Left lung (tissue), 10 donors: ENCODE data around the gene OTULINL. TPM values are rescaled to one million over a fixed set of nuclear protein-coding genes. Genes with fewer than 3 reads are reported as not detected.

ENCODE experiments used
- ATAC-seq: fragments of 200-7000 bp; cut with Tn5 transposase; one replicate; pipeline ENCODE4 v1.9.1; 2020; ENCODE audit warnings: moderate library complexity
- DNase-seq, 4 donors: peaks; one replicate each; pipeline ENCODE4 v3.0.0-alpha.2; 2013 to 2020
- H3K27ac ChIP-seq, 2 donors: fragments of 200-600 bp; sonication (generic) in 1 of 2; one replicate each; pipeline versions ENCODE4 v1.5.0 to v1.8.0; 2020 to 2021
- H3K27me3 ChIP-seq, 2 donors: fragments of 200-600 bp; sonication (generic) in 1 of 2; one replicate each; pipeline versions ENCODE4 v1.5.0 to v1.8.0; 2020 to 2021
- H3K36me3 ChIP-seq, 2 donors: fragments of 200-600 bp; sonication (generic) in 1 of 2; one replicate each; pipeline versions ENCODE4 v1.5.0 to v1.8.0; 2020 to 2021
- H3K4me1 ChIP-seq, 2 donors: fragments of 200-600 bp; one replicate each; pipeline ENCODE4 v1.8.0; 2021
- H3K4me3 ChIP-seq, 2 donors: fragments of 200-600 bp; sonication (generic) in 1 of 2; one replicate each; pipeline versions ENCODE4 v1.5.0 to v1.8.0; 2020 to 2021; ENCODE audit warnings: mild to moderate bottlenecking in 1 of 2
- H3K9me3 ChIP-seq, 2 donors: fragments of 200-600 bp; sonication (generic) in 1 of 2; one replicate each; pipeline versions ENCODE4 v1.5.0 to v1.8.0; 2020 to 2021
- CTCF ChIP-seq, 2 donors: fragments of 200-600 bp; sonication (generic) in 1 of 2; IDR thresholded peaks; one replicate each; pipeline versions ENCODE4 v1.5.0 to v1.8.0; 2021; ENCODE audit warnings: antibody characterized with exemption in 2 of 2
- intact Hi-C, 2 donors: fragments of 100-400 bp; cut with DNase I; formaldehyde crosslinking; loops; one replicate each; pipeline versions ENCODE4 v1.11.2 to v1.14.2; 2022
- polyA plus RNA-seq, 6 donors: library from polyadenylated mRNA; unstranded; fragments of 120-200 nt; gene quantifications; one replicate each; pipeline ENCODE4 v1.2.1, GENCODE V29; 2013; ENCODE audit not compliant: insufficient read length in 6 of 6
- total RNA-seq, 2 donors: library from RNA; stranded (reverse); fragmentation: NEBNext Ultra II Directional; extraction: Animal tissue kit (Norgen Biotek cat#: 25700); gene quantifications; one replicate each; pipeline ENCODE4 v1.2.1, GENCODE V29; 2021
- donor health status: DM: no; HTN: yes; CAD: no.
- donor health status: DM: no; HTN: no; CAD: no.

The OTULINL gene
- total and polyA plus RNA-seq, 8 donors, result 8.4 to 54.7 (median 9.5) TPM

DNA sequence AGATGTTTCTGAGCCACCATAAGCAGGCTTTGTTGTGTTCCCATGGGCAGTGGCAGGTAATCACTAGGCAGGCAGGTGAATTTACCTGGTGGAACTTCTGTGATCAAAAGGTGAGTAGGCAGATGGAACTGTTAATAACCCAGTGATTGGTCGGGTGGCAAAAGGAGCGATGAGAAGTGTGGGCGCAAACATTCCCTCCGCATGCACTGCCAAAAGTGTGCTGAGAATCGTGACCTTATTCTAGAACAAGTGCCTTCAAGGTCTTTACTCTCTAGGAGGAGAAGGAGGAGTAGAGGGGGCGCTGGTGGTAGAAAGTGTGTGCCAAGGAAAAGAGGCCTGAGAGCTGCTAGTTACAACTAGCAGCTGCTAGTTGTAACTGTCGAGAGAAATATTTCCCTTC, 3.3 kb downstream of the OTULINL start:
- no peaks in the 10 kb centered on the region for H3K9me3 ChIP-seq
- DNase-seq (no peak), ATAC-seq (no peak)
- H3K36me3 ChIP-seq, result no peaks in the 10 kb centered on the region
- H3K4me1 ChIP-seq, result peaks cover 14 to 91% of the 10 kb centered on the region in 2 donors
- intact Hi-C loops, result no loop called here
- H3K27me3 ChIP-seq, result peaks cover 0 to 16% of the 10 kb centered on the region in 2 donors
- peak overlapping the region in 1 of 2 donors; percentile 60 for H3K27ac ChIP-seq
- TF ChIP-seq CTCF (IDR thresholded peaks at IDR 0.05), result no peak
- no peak overlapping the region for H3K4me3 ChIP-seq

DNA sequence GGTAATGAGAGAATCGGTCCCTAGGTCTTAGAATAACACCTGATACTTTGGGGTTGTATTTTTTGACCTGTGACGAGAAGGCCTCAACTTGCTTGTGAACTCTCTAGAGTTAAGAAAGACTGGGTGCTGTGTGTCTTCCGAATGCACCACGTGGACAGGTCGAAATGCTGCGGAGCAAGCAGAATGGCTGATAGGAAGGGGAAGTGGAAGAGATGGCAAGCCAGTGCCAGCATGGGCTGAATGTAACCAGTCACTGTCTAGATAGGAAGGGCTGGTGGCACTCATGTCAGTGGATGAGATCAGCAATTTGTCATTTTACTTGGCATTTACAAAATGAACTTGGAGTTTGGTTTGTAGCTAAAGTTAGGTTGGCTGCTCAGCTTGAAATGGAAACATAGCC, 5.6 kb downstream of the OTULINL start:
- TF ChIP-seq CTCF (IDR thresholded peaks at IDR 0.05), result no peak
- Histone ChIP-seq H3K9me3 (no peaks in the 10 kb centered on the region), H3K27ac (peak overlapping the region; percentile 2 to 79), H3K4me3 (no peak overlapping the region), H3K27me3 (peaks cover 0 to 1% of the 10 kb centered on the region in 2 donors), H3K4me1 (peaks cover 14 to 94% of the 10 kb centered on the region in 2 donors), H3K36me3 (no peaks in the 10 kb centered on the region)
- intact Hi-C loops, result no loop called here
- ATAC-seq (peak; percentile 11), DNase-seq (peak in 2 of 4 donors; percentile 75 to 80)

GRCh38 chr5:14588145-14588544, 6.6 kb downstream of the OTULINL start:
- Histone ChIP-seq H3K4me3 (no peak overlapping the region), H3K4me1 (peaks cover 14 to 95% of the 10 kb centered on the region in 2 donors), H3K27ac (peak overlapping the region; percentile 62 to 79), H3K27me3 (no peaks in the 10 kb centered on the region), H3K36me3 (no peaks in the 10 kb centered on the region), H3K9me3 (no peaks in the 10 kb centered on the region)
- TF ChIP-seq CTCF (IDR thresholded peaks at IDR 0.05), result no peak
- intact Hi-C loops, result no loop called here
- DNase-seq (no peak), ATAC-seq (no peak)

- peaks cover 9 to 95% of the 10 kb centered on the region in 2 donors for H3K4me1 ChIP-seq
- ATAC-seq, result peak; percentile 81
- intact Hi-C loops, result no loop called here
- TF ChIP-seq CTCF (IDR thresholded peaks at IDR 0.05), result no peak
- H3K4me3 ChIP-seq, result no peak overlapping the region
- peak overlapping the region; percentile 62 to 79 for H3K27ac ChIP-seq
- no peak for DNase-seq
- no peaks in the 10 kb centered on the region for H3K36me3 ChIP-seq
- no peaks in the 10 kb centered on the region for H3K27me3 ChIP-seq
- H3K9me3 ChIP-seq, result no peaks in the 10 kb centered on the region
Observed at GRCh38 chr5:14588758-14589543, 7.4 kb downstream of the OTULINL start.

- ATAC-seq (no peak), DNase-seq (no peak)
- no peak overlapping the region for H3K4me3 ChIP-seq
- no peaks in the 10 kb centered on the region for H3K9me3 ChIP-seq
- H3K36me3 ChIP-seq, result no peaks in the 10 kb centered on the region
- H3K4me1 ChIP-seq, result peaks cover 0 to 95% of the 10 kb centered on the region in 2 donors
- H3K27me3 ChIP-seq, result no peaks in the 10 kb centered on the region
- peak overlapping the region in 1 of 2 donors; percentile 37 for H3K27ac ChIP-seq
- no peak for TF ChIP-seq CTCF (IDR thresholded peaks at IDR 0.05)
- intact Hi-C loops, result no loop called here
Observed at GRCh38 chr5:14590949-14591348, 9.4 kb downstream of the OTULINL start.
